Epithelial cell of proximal tubule (primary cell): ENCODE results near the gene TTLL11. TPM values are rescaled to one million over a fixed set of nuclear protein-coding genes. Genes with fewer than 3 reads are reported as not detected.
"Not testable (repeated sequence)": the region's sequence is repeated elsewhere in the genome, so short reads cannot be mapped to it uniquely, and the experiment has no call there.

Experiments
- DNase-seq: peaks from one replicate; pipeline ENCODE4 v3.0.0-alpha.2; 2011; ENCODE audit warnings: low read depth
- H3K4me3 ChIP-seq: 2 replicates; pipeline ENCODE4 v1.5.1; 2011; ENCODE audit warnings: low read depth, mild to moderate bottlenecking, low read length
- CTCF ChIP-seq: conservative IDR thresholded peaks from 2 replicates; pipeline ENCODE4 v1.5.1; 2012; ENCODE audit warnings: low read depth, mild to moderate bottlenecking, low read length
- total RNA-seq: library from RNA; depleted of rRNA; stranded (reverse); fragments of >200 nt; gene quantifications from 2 replicates; pipeline ENCODE4 v1.2.3, GENCODE V29; 2015

Gene TTLL11
- total RNA-seq, 1 donor from 2014 or later, result 0.75 TPM

- H3K4me3 ChIP-seq, result no peak overlapping the region
- no peak for TF ChIP-seq CTCF
- no peak for DNase-seq
Measured at GRCh38 chr9:122119166-122119521, 26.0 kb upstream of the TTLL11 start.

- H3K4me3 ChIP-seq, result no peak overlapping the region
- no peak for DNase-seq
- no peak for TF ChIP-seq CTCF
Measured at GRCh38 chr9:122118343-122119165, 25.4 kb upstream of the TTLL11 start.

DNA sequence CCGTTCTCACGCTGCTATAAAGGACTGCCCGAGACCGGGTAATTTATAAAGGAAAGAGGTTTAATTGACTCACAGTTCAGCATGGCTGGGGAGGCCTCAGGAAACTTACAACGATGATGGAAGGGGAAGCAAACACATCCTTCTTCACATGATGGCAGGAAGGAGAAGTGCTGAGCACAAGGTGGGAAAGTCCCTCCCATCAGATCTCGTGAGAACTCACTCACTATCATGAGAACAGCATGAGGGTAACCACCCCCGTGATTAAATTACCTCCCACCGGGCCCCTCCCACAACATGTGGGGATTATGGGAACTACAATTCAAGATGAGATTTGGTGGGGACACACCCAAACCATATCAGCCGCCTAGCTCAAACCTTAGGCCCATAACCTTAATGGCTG is 24.1 kb upstream of the TTLL11 start:
- not testable (repeated sequence) for DNase-seq, H3K4me3 ChIP-seq

DNA sequence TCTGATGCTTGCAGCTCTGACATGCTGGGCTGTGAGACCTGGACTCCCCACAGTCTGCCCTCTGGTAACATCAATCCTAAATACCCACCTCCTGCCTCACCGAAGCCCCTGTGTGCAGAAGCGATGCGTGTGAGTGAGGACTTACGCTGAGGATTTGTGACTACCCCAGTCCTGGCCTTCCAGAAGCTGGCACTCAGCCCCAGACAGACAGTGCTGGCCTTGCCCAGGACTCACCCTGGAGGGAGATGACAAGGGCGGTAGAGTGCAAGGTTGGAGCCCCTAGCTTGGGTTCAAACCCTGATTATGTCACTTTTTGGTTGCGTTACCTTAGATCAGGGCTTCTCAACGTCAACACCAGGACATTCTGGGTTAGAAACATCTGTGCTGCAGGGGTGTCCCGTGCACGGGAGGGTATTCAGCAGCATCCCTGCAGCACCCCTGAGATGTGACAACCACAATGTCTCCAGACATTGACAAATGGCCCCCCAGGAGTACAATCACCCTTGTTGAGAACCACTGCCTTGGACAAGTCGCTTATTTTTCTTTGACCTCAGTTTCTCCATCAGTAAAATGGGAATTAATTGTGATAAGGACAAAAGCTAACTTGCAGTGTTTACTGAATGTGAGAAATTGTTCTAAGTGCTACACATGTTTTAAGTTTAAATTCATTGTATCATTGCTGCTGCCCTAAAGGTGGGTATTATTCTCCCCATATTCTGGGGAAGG is 23.5 kb upstream of the TTLL11 start:
- no peak for DNase-seq
- no peak overlapping the region for H3K4me3 ChIP-seq
- no peak for TF ChIP-seq CTCF

- H3K4me3 ChIP-seq, result no peak overlapping the region
- DNase-seq, result no peak
- no peak for TF ChIP-seq CTCF
Measured at GRCh38 chr9:122116040-122116439, 22.9 kb upstream of the TTLL11 start.

GRCh38 chr9:122115176-122116035 is 22.3 kb upstream of the TTLL11 start:
- no peak for DNase-seq
- no peak for TF ChIP-seq CTCF
- no peak overlapping the region for H3K4me3 ChIP-seq

DNA sequence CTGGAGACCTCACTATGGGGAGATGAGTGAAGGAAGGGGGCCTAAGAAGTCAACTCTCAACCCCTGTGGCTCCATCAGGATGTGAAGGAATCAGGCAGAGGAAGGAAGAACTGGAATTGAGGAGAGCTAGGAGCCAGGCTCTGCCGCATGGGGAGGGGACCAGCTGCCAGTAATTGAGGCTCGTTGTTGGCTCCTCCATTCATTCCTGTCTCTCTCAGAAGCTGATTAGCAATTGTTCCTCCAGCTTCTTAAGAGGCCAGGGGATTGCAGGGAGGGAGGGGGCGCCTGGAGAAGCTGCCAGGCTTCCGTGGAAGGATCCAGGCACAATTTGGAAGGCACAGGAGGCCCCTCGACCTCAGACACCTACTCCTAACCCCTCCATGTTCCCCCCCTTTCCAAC is 20.5 kb upstream of the TTLL11 start:
- no peak for TF ChIP-seq CTCF

More for the DNA sequence above, 20.5 kb upstream of the TTLL11 start:
- no peak for DNase-seq
- no peak overlapping the region for H3K4me3 ChIP-seq
